GM06990 (cell line): ENCODE measurements around the gene NTM.
A peak's percentile ranks its signal among the peaks of the same experiment; 100 is the strongest.

ENCODE experiments used
- DNase-seq: peaks from one replicate; pipeline ENCODE4 v3.0.0-alpha.2; 2011; ENCODE audit not compliant: insufficient read length; ENCODE audit errors: extremely low read depth
- H3K27me3 ChIP-seq: replicated peaks from 2 replicates; pipeline ENCODE4 v1.6.0; 2011; ENCODE audit warnings: low read length; ENCODE audit not compliant: control insufficient read depth, insufficient read depth
- H3K36me3 ChIP-seq: 2 replicates; pipeline ENCODE4 v1.5.1; 2011; ENCODE audit warnings: low read length; ENCODE audit not compliant: control insufficient read depth, insufficient read depth
- H3K4me3 ChIP-seq: replicated peaks from 2 replicates; pipeline ENCODE4 v1.5.1; 2011; ENCODE audit warnings: low read depth, mild to moderate bottlenecking, control low read depth, low read length
- TF ChIP-seq, protein P1 (sequence below): IDR thresholded peaks from 2 replicates; pipeline ENCODE4 v1.5.1; 2011; ENCODE audit warnings: low read length, control low read depth, mild to moderate bottlenecking, inconsistent platforms; ENCODE audit not compliant: insufficient read depth, poor library complexity, severe bottlenecking

The NTM gene

DNA sequence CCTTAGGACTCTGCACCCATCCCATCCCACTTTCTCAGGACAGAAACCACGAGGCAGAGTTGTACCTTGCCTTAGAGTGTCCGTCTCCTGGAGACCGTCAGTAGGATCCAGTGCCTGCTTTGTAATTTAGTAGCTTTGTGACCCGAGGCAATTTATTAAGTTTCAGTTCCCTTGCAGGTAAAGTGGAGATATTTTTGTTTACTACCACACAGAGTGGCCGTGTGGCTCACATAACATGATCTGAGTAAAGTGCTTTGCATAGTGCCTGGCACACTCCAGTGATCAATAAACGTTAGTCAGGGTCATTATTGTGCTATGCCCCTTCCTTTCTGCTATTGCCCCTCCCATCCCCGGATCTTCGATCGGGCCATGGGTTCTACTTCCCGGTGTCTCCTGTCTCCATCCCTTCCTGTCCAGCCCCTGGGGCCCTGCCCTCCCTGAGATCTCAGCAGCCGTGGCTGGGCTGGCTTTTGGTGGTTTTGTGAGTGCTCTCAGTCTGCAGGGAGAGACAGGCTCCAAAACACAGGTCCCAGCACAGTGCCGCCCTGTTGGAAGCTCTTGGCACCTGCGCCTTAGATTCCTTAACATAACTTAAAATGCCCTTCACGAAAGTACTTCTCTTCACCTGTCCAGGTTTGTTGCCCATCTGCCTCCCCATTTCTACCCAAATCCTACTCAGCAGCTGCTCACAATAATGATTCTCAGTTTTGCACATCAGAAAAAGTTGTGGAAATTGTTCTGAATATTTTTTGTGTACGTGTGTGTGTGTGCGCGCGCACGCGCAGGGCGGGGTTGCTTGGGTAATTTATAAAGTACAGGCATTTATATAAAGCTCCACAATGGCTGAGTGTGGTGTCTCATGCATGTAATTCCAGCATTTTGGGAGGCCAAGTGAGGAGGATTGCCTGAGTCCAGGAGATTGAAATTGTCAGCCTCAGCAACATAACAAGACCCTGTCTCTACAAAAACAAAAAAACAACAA lies 753.7 kb downstream of the NTM start:
- Histone ChIP-seq H3K36me3 (no peaks in the 10 kb centered on the region), H3K4me3 (no peak overlapping the region), H3K27me3 (no peaks in the 10 kb centered on the region; the same call in 1 of the 2 replicates)
- TF ChIP-seq, protein P1, sequence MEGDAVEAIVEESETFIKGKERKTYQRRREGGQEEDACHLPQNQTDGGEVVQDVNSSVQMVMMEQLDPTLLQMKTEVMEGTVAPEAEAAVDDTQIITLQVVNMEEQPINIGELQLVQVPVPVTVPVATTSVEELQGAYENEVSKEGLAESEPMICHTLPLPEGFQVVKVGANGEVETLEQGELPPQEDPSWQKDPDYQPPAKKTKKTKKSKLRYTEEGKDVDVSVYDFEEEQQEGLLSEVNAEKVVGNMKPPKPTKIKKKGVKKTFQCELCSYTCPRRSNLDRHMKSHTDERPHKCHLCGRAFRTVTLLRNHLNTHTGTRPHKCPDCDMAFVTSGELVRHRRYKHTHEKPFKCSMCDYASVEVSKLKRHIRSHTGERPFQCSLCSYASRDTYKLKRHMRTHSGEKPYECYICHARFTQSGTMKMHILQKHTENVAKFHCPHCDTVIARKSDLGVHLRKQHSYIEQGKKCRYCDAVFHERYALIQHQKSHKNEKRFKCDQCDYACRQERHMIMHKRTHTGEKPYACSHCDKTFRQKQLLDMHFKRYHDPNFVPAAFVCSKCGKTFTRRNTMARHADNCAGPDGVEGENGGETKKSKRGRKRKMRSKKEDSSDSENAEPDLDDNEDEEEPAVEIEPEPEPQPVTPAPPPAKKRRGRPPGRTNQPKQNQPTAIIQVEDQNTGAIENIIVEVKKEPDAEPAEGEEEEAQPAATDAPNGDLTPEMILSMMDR, result peak; percentile 9
- peak; percentile 25 for DNase-seq

DNA sequence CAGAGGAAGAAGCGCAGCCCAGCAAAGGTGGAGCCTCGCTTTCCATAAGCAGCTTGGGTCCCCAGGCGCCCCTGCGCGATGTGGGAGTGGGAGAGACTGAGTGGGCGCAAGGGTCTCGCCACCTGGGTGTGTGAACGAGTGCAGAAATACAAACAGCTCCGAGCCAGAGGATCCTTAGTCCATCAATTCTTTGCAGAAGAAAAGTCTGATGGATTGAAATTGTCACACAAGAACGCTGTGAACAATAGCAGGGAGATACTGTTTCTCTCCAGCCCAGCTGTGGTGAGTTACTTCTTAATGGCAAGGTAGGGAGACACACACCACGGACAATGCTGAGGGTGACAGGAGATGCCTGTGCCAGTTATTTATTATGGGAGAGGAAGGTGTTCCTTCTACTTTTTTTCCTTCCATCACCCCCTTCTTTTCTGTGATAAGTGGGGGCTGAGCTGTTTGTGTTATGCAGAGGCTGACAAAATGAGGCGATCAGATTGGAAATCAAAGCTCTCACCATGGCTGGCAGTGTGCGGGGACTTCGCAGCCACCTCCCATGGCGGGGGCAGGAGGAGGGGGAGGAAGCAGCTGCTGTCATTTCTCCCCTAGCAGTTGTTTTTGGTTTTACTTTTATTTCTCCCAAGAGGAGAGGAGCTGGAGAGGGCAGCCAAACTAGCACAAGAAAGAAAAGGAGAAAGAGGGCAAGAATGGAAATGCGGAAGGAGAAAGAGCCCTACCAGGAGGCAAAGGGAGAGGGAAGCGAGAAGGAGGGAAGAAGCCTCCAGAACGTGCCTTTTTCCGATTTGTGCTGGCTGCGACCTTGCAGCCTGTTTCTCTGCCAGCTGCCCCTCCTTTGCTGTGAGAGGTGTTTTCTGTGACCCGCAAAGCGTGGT lies 755.8 kb downstream of the NTM start:
- TF ChIP-seq, protein P1, result no peak
- Histone ChIP-seq H3K27me3 (no peaks in the 10 kb centered on the region; the same call in none of the 2 replicates), H3K4me3 (no peak overlapping the region; the same call in 1 of the 2 replicates), H3K36me3 (no peaks in the 10 kb centered on the region)
- no peak for DNase-seq

DNA sequence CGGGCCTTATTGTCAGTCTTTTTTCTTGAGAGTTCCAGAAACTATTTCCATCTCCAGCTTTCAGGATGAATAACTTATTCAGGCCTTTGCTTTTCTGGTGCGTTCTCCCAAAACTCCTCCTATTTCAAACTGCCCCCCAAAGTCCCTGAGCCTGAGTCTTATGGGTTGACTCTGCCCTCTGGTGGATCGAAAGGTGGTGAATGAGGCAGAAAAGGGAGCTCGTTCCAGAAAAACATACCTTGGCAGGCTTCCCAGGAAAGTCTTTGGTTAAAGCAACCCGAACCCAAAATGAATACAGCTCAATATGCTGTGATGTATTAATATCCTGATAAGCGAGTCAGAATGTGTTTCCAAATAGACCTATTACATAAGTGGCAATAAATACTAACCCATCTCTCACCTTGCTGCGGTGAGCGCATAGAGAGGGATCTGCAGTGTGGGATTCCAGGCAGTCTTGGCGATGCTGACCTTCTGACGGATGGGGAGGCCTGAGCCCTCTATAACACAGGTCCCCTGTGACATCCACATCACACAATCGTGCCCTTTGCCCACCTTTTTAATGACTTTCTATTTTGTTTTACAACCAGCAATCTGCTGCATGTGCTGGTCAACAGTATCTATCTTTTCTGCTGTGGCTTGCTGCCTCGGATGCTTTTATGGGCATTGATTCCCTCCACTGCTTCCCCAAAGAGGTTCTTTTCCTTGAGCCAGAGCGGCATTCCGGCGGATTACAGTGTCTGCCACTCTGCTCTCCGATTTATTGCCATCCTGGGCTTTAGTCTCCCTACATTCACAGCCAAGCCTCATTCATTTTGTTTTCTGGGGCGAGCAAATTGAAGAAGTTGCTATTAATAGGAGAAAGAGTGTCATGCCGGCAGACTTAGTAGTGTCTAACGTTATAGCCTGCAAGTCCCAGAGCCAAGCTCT lies 756.8 kb downstream of the NTM start:
- TF ChIP-seq, protein P1, result peak; percentile 43
- Histone ChIP-seq H3K27me3 (no peaks in the 10 kb centered on the region; the same call in none of the 2 replicates), H3K4me3 (no peak overlapping the region), H3K36me3 (no peaks in the 10 kb centered on the region)
- no peak for DNase-seq

DNA sequence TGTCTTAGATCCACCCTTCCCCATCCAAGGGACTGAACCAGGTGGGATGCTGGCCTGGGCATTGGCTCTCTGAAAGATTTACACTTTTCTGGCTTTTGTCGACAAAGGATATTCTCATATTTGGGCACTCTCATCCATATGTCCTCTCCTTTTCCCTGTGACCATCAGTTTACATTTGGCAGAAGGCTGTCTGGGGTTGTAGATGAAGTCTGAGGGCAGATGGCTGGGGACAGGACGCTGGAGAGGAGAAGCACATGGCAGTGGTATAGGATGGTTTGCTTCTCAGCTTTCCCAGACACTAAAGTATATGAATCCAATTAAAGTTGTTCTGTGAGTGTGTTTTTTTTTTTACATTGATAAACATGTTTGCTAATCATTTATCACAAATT lies 757.5 kb downstream of the NTM start:
- no peaks in the 10 kb centered on the region; the same call in none of the 2 replicates for H3K27me3 ChIP-seq
- TF ChIP-seq, protein P1, result no peak
- no peak for DNase-seq
- H3K4me3 ChIP-seq, result no peak overlapping the region
- no peaks in the 10 kb centered on the region for H3K36me3 ChIP-seq

DNA sequence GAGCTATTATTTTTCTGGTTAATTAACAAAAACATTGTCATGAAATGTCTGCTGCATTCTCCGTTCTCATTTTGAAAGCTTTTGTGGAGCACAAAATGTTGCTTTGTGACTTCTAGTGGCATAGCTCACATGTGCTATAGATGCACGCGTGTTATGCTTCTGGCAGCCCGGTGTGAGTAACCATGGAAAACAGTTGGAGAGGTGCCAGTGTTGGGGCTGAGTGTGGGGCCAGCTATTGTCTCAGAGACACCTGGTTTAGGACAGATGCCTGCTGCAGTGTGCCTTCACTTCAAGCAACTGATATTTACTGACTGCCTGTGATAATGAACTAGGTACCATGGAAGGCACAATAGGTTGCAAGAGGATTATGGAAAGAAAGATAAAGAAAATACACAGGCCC lies 760.6 kb downstream of the NTM start:
- TF ChIP-seq, protein P1, result no peak
- Histone ChIP-seq H3K4me3 (no peak overlapping the region), H3K36me3 (no peaks in the 10 kb centered on the region), H3K27me3 (no peaks in the 10 kb centered on the region; the same call in none of the 2 replicates)
- no peak for DNase-seq
